VCaP (cell line): Measurements from ENCODE around the gene BYSL.

Experiments
- H3K27ac ChIP-seq: fragments of 450-650 bp; 2 replicates; pipeline ENCODE4 v1.5.1; 2017
- TF ChIP-seq, protein P1 (sequence below): fragments of 450-650 bp; conservative IDR thresholded peaks from 2 replicates; pipeline ENCODE4 v1.5.1; 2017; ENCODE audit warnings: mild to moderate bottlenecking, moderate library complexity

BYSL gene

DNA sequence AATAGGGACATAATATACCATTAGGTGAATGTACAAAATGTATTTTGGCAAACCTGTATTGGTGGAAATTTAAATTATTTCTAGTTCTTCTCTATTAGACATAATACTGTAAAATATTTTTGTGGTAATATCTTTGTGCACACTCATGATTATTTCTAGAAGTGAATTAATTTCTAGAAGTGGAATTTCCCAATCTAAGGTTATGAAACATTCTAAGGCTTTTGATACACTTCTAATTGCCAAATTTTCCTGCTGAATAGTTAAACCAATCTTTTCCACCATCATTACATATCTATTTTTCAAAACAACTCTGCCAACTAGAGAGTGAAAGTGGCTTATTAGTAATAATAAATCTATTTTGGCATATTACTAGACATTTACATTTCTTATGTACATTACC lies 22.2 kb downstream of the BYSL start:
- H3K27ac ChIP-seq, result no peak overlapping the region
- TF ChIP-seq, protein P1, sequence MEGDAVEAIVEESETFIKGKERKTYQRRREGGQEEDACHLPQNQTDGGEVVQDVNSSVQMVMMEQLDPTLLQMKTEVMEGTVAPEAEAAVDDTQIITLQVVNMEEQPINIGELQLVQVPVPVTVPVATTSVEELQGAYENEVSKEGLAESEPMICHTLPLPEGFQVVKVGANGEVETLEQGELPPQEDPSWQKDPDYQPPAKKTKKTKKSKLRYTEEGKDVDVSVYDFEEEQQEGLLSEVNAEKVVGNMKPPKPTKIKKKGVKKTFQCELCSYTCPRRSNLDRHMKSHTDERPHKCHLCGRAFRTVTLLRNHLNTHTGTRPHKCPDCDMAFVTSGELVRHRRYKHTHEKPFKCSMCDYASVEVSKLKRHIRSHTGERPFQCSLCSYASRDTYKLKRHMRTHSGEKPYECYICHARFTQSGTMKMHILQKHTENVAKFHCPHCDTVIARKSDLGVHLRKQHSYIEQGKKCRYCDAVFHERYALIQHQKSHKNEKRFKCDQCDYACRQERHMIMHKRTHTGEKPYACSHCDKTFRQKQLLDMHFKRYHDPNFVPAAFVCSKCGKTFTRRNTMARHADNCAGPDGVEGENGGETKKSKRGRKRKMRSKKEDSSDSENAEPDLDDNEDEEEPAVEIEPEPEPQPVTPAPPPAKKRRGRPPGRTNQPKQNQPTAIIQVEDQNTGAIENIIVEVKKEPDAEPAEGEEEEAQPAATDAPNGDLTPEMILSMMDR, result no peak

DNA sequence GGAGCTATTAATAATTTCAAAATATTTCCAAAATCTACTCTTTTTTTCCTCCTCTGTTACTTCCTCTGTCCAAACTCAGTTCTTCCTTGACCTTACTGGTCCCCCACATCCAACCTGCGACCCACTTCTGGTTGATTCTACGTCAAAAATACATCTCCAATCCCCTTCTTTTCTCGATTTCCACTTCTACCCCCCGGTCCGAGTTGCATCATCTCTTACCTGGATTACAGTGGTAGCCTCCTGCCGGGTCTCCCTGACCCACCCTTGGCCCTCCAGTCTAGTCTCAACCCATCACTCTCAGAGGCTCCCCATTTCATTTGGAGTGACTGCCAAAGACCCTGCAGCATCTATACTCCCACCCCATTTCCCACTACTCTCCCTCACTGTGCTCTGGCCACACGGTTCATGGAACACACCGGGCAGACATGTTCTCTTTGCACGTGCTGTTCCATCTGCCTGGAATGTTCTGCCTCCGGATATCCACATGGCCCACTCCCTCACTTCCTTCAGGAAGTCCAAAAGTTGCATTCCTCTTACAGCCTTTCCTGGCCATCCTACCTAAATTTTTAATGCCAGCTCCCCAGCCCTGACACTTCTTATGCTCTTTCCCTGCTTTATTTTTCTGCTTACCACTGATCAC lies 26.4 kb downstream of the BYSL start:
- H3K27ac ChIP-seq, result no peak overlapping the region
- TF ChIP-seq, protein P1, result no peak

DNA sequence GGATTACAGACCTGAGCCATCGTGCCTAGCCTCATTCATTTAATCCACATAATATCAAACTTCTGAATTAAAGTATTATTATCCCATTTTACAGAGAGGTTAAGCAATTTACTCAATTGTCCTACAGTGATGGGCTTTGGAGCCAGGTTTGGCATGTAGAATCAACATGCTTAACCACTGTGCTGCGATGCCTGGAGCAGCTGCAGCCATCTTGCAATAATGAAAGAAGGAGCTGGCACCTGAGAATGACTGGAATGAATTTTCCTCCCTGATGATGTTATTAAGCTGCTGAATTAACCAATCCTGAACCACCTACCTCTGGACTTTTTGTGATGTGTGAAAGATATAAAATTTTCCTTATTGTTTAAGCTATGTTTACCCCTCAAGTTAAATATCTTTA lies 33.4 kb downstream of the BYSL start:
- no peak overlapping the region for H3K27ac ChIP-seq
- TF ChIP-seq, protein P1, result no peak

DNA sequence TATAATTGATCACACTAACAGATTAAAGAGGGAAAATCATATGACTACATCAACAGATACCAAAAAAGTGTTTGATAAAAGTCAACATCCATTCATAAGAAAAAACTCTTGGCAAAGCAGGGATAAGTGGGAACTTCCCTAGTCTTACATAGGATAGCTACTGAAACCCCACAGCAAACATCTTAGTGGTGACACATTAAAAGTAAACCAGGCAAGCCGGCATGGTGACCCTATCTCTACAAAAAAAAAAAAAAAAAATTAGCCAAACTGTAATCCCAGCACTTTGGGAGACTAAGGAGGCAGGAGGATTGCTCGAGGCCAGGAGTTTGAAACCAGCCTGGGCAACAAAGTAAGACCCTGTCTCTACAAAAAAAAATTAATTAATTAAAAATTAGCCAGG lies 34.1 kb downstream of the BYSL start:
- TF ChIP-seq, protein P1, result no peak
- no peak overlapping the region for H3K27ac ChIP-seq

DNA sequence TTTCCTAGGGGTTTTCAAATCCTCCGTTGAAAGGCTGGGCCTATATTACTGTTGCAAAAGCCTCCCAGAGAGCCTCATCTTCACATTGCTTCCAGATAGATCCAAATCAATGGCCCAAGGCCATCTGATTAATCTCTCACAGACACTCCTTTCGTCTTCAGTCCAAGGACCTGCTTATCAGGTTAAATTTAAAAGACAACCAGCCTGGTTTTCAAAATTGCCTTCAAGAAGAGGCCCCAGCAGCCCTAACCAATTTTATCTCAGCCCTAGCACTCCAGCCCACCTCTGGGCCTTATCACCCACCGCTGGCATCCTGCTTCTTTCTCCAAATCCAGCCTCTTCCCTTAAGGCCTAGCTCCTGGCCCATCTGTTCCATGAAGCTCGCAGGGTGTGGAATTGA lies 35.8 kb downstream of the BYSL start:
- TF ChIP-seq, protein P1, result no peak
- no peak overlapping the region for H3K27ac ChIP-seq

DNA sequence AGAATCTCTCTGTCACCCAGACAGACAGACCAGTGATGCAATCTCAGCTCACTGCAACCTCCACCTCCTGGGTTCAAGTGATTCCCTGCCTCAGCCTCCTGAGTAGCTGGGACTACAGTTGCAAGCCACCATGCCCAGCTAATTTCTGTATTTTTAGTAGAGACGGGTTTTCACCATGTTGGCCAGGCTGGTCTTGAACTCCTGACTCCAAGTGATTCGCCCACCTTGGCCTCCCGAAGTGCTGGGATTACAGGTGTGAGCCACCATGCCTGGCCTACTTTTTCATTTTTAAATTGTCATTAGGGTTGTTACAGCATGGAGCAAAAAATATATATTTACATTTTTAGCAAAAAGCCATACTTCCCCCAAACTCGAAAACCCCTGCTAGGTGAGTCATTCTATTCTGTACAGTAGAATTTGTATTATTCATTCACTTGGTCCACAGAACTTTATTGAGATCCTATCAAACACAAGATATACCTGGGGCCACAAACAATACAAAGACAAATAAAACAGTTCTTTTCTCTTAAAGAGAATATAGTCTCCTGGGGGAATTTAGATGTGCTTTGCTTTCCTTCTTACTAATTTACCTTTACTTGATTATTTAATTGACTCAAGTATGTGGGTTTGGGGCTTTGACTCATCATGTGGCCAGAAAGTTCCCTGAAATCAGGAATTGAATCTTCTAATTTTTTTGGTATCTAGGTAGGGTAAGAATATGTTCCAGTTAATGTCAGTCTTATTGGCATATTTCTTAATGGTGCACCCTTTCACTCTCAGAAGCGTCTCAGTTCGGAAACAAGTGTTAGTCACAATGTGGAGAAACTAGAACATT lies 36.9 kb downstream of the BYSL start:
- no peak overlapping the region for H3K27ac ChIP-seq
- TF ChIP-seq, protein P1, result no peak

DNA sequence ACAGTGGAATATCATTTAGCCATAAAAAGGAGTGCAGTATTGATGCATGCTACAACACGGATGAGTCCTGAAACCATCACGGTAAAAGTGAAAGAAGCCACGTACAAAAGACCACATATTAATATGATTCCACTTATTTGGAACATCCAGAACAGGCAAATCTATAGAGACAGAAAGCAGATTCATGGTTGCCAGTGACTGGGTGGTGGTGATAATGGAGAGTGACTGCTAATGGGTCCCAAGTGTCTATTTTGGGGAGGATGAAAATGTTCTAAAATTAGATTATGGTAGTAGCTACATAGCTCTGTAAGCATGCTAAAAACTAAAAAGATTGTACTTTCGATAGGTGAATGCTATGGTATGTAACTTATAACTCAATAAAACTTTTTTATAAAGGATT lies 38.7 kb downstream of the BYSL start:
- no peak overlapping the region for H3K27ac ChIP-seq
- TF ChIP-seq, protein P1, result no peak
